Fibroblast of skin of right quadriceps (primary cell): ENCODE results near the gene IGSF3.
"Not testable (repeated sequence)": the region's sequence is repeated elsewhere in the genome, so short reads cannot be mapped to it uniquely, and the experiment has no call there.

Experiments
- DNase-seq: peaks from one replicate; pipeline ENCODE4 v3.0.0-alpha.2; 2013

The IGSF3 gene

DNA sequence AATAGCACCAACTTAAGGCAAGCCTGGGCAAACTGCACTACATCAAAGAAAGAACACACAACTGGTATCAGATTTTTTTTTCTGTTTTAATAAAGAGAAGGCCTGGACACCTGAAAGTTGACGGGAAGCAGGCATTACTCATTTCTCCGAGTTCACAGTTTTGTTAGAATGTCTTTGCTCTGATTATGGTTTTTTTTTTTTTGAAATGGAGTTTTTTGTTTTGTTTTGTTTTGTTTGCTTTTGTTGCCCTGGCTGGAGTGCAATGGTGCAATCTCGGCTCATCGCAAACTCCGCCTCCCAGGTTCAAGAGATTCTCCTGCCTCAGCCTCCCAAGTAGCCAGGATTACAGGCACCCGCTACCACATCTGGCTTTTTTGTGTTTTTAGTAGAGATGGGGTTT is 9.7 kb downstream of the IGSF3 start:
- DNase-seq, result not testable (repeated sequence)

DNA sequence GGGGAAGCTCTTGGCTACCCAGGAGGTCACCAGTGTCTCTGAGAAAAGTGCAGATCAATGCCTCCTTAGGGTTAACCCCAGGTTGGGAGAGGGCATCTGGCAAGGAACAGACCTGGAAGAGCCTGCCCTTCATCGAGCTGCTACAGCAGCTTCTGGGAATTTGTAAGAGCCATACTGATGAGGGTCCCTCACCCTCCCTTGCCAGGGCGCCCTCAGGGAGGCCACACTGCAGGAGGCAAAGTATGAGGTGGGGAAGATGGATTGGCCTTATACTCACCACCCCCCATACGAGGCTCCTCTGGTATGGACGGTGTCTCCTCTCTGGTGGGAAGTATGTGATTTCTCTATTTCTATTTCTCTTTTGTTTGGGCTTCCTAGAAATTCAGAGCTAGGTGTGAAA is 13.2 kb downstream of the IGSF3 start:
- DNase-seq, result no peak

DNA sequence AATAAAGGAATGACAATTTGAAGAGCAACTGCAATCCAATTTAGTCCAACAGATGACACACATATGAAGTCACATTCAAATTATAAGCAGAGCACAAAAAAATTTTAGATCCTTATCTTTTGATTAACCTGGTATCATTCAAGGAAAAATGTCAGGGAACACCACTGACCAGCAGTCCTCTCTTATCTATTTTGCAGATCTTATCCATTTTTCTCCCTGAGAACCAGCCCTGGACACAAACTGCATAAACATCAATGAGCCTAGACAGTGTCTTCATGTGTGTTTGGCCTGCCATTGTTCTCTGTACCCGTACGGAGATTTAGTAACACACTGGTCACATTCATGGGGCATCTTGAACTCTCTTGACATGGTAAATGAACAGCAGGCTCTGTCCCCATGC is 14.9 kb downstream of the IGSF3 start:
- not testable (repeated sequence) for DNase-seq

DNA sequence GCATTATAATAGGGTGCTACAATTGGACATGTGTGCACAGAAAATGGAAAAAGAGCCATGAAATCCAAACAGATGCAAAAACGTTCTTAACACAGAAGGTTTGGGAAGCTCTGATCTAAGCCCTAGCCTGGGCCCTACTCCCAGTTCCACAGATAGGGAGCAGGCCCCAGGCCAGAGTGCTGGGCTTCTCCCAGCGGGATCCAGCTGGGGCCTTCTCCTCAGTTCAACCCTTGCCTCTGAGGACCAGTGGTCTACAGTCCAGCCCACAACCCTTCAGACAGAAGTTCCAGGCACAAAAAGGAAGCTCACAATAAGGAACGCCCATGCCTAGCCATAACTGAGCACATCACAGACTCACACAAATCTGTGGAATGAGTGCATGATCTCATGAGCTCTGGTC is 16.8 kb downstream of the IGSF3 start:
- not testable (repeated sequence) for DNase-seq

DNA sequence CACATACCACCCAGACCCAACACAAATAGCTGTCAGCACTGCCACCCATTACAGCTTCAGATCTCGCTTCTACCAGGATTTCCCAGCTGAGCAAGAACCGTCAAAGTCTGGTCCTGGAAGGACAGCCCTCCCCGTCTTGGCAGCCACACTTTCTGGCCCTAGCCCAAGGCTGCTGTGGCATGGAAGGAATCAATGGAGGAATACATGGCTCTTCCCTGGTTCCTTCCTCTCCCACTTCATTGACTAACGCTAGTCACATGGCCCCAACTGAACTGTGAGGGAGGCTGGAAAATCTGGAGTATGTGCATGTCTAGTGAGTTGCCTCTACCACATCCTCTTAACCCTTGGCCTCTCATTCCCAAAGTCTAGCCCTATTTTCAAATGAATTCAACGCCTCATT is 18.5 kb downstream of the IGSF3 start:
- not testable (repeated sequence) for DNase-seq

DNA sequence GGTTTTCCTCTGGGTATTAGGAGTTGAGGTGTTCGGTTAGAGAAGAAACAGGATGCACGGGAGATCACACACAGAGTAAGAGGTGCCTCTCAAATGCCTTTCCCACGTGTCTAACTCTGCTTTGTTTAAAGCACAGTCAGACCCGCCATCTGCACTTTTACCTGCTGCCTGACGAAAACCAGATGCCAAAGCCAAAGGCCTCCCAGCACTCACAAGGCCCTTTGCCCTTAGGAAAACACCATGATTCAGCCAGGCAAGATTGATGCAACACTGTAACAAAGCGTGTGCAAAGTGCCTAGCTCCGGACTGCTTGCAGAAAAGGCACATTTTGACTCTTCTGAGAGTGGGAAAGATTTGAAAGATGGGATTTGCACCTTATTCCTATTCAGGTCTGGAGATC is 19.2 kb downstream of the IGSF3 start:
- DNase-seq, result not testable (repeated sequence)

DNA sequence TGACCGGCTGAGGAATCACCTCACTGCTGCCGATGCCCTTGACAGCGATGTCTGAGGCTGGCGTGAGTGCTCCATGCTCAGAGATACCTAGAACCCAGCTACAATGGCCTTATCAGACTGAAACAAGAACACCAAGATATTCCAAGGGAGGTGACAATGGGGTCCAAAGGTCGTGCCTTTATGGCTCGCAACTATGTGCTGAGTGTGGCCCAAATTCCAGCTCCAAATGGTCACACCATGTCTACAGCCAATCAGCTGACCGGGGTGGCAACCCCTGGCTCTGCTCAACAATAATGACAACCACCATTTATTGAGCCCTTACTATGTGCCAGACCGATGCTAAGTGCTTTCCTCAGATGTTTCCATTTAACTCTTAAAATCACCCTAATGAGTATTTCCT is 20.3 kb downstream of the IGSF3 start:
- not testable (repeated sequence) for DNase-seq

DNA sequence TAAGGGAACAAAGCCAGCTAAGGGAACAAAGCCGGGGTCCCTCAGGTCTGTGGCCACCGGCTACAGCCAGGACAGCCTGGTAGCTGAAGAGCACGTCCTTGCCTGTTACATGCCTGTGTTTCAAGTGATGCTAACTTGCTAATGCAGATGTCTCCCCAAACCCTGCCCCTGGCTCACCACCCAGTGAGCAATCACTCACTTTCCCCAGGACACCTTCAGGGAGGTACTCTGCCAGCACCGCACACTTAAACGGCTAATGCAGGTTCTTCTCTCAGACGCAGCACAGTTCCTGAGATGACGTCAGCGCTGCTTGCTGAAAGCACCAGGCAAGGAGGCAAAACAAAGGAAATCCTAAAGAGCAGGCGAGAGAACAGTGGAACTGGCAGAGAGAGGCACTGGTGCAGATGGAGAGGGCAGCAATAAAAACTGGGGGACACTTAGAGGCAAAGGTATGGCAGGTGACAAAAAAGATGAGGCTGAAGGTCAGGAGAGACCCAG is 20.8 kb downstream of the IGSF3 start:
- not testable (repeated sequence) for DNase-seq

DNA sequence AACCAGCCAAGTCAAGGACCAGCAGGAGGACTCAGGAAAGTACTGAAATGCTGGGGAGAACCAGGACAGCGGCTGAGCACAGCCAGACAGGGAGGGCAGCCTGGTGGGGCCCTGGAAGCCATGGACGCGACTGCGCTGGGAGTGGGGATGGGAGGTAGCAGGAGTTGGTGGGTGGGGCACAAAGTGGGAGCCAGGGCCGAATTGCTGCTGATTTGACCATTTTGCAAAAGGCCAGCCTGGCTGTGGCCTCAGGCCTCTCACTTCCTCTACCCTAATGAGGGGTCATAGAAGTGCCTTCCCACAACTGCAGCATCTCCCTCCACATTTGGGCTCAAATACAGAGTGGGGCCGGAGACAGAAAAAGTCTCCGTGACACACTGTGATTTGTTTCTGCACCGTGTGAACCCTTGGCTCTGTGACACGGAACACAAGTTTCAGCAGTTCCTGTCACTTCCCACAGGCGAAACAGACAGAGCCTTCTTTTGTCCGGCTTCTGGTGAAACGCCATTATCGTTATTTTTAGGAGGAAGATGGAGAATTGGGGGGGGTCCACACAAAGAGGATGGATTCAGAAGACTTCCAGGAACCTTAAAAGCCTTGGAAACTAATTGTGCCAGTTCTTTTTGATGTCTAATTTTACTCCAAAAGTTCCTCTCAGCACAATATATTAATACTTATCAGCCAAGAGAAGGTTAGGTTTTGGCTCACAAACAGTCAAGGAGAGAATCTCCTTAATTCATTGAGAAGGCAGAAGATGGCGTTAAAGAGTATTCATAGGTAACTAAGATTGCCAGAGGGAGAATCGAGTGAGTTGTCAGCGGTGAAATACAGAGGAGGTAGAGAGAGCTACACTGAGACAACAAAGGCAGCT is 21.5 kb downstream of the IGSF3 start:
- not testable (repeated sequence) for DNase-seq

DNA sequence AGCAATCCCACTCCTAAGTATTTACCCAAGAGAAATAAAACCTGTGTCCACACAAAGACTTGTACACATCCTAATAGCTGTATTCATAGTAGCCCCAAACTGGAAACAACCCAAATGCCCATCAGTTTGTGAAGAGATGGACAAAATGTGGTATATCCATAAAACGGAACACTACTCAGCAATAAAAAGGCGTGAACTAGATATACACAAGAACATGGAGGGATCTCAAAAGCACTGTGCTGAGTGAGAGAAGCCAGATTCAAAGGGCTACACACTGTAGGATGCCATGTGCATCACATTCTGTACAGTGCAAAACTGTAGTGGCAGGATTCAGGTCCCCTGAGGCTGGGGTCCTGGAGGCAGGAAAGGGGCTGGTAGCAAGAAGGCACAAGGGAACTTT is 22.5 kb downstream of the IGSF3 start:
- DNase-seq, result not testable (repeated sequence)

DNA sequence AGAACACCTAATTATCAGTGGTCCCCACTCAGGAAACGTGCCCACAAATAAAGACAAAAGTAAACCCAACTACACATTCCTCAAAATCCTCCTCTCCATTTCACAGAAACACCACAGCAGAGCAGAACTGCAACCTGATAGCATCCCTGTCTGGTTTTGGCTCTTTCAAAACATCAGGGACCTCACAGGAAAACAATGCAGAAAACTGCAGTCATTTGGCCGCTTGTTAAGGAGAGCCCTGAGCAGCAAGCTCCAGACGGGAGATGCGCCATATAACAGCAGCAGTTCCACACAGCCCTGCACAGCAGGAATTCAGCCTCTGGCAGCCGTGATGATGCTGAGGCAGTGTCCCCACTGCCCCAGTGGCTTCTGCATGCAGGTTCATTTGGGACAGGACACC is 23.4 kb downstream of the IGSF3 start:
- DNase-seq, result not testable (repeated sequence)

DNA sequence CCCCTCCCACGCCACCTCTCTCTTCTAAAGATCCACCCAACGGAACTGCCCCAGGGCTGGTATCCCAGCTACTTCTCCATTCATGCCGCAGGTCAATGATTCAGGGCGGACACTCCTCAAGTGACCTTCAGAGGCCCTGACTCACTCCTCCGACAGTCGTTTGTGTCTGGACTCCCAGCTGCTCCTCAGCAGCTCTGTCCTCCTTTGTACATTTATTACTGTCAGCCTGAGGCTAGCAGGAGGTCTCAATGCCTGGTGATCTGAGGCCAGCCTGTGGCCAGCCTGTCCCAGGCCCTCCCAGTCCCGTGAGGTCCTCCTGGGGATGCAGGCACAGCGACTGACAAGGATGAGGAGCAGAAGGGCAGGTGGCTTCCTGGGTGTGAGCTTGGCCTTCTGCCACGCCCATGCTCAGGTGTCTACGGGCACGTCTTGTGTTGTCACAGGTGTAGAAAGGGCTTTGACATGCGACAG is 24.2 kb downstream of the IGSF3 start:
- not testable (repeated sequence) for DNase-seq

DNA sequence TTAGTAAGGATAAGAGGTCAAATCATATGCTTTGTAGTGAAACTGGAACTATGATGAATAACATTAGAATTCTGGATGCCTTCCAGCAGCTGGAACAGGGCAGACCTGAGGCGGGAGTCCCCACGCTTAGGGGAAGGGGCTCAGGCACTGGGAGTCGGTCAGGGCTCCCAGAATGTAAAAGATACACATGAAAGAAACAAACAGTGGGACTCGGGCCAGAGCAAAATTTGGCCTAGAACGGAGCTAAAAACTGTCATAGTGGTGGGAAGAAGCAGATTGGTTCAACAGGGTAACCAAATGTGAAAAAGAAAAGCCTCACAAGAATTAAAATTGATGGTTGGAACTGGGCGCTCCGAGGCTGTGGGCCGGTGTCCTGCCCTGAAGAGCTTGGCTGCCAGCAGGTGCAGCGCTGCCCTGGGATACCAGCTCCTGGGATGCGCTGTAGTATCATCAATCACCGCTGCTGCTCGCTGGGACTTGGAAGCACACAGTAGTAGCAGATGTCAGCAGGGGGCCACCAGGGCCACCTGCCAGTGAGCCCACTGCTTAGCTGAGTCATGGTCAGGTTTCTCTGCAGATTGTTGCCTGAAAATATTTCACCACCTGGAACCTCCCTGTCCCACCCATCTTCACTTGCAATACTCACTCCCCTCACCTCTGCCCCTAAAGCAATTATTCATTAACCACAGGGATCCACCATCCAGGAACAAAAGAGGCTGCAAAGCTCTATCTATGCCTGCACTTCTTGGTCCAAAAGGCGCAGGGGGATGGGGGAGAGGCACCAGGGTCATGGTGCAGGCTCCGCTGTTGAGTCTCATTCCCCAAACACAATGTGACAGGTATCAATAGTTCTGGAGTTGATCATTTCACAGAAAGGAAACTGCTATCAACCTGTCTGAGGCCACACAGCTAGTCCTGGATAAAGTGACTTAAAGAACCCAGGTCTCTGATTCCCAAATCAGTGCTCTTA is 24.9 kb downstream of the IGSF3 start:
- DNase-seq, result not testable (repeated sequence)

DNA sequence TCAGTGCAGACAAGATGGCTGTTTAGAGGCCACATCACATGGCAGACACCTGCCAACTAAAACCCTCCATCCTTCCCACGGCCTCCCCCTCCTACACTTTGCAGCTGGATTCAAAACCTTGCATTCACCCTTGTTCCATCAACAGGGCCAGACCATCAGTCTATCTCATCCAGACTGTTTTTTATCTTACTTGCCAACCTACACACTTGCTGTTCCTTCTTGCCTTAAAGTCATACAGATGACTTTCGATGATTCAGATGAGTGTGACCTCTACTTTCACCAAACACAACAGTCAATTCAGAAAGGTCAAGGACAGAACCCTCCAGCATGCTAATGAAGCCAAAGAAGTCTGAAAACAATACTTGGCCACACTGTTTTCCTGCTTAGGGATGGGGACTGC is 29.9 kb downstream of the IGSF3 start:
- not testable (repeated sequence) for DNase-seq

DNA sequence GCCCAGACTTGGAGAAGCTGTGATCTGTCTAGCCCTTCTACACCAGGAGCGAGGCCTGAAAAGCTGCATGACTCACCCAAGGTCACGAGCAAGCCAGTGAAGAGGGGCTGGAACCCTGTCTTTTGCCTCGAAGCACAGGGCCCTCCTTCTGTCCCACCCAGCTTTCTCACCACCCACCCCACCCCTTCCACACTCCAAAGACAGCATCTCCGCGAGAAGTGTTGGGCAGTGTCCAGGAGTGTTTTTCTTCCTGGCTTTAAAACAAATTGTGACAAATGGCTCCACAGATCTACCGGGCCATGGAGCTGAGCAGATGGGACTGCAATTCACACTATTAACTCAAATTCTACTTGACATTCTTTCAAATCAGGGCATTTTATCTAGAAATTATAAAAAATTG is 30.9 kb downstream of the IGSF3 start:
- DNase-seq, result not testable (repeated sequence)

DNA sequence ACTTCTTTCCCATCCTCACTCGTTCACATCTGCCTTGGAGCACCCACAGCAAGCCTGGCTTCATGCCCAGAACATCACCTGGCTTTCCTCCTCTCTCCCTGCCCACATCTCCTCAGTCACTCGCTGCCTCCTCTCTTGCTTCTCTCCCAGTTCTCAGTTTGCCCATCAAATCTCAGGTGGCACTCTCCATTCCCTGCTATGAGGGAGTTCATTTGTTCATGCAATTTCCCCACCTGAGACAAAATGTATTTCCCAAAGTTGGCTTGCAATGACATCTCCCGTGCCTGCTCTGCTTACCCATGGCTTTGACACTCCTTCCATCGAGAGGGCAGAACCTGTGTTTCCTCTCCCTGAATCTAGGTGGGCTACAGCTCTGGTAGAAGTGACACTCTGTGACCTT is 33.1 kb downstream of the IGSF3 start:
- DNase-seq, result not testable (repeated sequence)

DNA sequence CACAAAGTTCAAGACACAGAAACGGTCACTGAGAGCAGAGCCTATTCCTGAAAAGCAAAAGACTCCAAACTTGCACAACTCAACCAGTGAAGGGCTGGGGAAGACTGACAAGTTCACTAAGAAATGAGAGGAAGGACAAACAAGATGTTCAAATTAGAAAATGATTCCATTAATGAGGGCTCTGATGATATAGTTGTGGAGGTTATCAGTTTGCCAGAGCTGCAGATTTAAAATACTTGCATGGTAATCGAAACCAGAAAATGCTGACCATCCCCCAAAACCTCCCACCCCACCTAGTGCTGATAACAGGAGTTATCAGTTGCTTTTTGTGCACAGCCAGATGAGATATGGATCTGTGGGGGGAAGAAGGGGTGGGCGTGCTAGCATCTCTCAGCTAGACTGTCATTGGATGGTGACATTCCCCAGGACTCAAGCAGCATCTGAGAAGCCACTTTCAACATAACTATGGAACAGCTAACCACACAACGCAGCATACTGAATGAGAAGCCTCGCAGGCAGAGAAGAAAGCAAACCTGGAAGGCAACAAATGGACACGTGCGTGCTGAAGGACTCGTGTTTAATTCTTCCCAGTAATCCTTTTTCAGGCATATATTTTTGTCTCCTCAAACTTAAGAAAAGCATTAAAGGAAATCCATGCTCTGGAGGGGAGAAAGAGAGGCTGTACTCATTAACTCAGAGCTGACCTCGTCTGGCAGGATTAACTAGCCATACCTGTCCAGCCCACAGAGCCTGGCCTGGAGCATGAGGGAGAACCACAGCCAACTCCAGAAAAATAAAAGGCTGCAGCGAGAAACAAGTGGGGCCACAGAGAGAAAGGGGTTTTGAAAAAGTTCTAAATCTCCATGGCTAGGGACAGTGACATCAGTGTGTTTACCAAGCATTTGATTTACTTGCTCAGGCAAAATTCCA is 35.3 kb downstream of the IGSF3 start:
- DNase-seq, result not testable (repeated sequence)

DNA sequence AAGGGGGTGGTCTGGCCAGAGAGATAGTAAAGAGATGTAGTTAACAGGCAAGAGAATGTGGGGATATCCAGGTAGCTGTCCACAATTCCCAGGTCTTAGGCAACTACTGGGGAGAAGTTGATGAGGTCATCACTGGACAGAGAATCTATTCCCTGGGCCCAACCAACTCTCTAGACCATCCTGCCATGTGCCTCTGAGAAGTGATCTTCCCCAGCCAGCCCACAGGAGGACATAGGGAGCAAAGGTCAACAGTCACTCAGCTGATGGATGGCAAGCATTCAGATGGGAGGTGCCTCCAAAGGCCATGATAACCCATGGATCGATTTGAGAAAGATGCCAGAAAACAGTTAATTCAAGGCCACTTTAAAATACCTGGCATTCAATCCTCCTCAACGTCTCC is 36.0 kb downstream of the IGSF3 start:
- not testable (repeated sequence) for DNase-seq

DNA sequence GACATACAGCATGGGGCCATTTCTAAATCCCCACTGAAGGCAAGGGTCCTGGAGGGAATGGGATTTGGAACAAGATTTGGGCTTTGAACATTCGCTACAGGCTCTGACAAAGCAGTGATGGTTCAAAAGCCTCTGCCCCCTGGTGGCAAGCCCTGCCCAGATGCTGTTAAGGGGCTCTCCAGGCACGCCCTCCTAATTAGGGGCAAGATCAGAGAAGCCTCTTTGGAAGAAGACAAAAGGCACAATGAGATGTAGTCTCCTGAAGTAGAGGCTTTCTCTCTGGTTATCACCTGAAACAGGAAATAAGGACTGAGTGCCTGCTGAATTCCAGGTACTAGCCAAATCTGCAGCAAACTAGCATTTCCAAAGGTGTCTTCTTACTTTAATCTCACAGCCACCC is 37.5 kb downstream of the IGSF3 start:
- DNase-seq, result not testable (repeated sequence)

DNA sequence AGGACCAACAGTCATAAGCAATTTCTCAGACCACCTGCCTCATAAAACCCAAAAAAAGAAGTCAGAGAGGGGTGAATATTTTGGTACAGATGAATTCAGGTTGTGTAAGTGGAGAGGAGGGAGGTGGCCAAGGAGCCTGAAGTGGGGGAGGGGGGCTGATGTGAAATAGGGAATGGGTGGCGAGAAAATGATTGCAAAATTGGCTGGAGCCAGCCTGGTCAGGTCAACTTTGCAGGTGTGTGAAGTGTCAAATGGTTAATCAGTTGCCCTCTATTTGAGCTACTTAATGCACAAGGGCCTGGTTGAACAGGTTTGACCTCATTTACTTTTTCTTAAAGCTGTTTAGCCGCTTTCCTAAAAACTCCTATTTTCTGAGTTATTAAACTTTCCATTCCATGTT is 38.1 kb downstream of the IGSF3 start:
- not testable (repeated sequence) for DNase-seq

DNA sequence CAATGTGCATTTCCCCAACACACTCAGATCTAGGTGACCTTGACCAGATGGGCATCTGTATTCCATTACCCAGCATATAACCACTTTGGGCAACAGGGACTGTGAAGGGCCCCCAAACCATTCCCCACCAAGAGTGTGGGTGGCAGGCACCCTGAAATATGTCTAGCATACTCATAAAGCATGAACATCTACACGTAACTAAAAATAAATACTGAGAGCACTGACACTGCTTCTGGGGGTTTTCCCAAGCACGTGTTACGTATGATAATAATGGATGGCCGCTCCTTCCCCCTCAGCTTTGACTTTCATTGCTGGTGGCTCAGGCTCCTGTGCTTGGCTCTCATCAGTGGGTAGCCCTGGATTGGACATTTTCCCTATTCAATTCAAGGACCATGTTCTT is 39.1 kb downstream of the IGSF3 start:
- no peak for DNase-seq

DNA sequence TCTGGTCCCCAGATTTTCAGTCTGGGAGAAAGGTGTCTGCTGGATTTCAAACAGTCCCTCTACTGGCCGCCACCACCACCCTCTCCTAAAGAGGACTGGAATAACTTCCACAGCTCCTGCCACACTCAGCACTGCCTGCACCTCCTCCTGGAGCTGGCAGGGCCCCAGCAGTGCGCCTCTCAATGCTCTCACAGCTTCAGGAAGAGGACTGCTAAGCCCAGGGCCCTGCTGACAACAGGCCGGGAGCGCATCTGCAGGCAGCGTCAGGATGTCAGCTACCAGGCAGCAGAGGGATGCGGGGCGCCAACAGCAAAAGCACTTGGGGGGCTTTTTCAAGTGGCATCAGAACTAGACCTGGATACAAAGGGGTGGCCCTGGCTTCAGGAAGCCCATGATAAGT is 40.2 kb downstream of the IGSF3 start:
- DNase-seq, result not testable (repeated sequence)
